ENCODE results near the gene PRDM16. TPM values are rescaled to one million over a fixed set of nuclear protein-coding genes. Genes with fewer than 3 reads are reported as not detected.

The PRDM16 gene
- total and polyA plus RNA-seq, 2 of the 13 experiments (the other 11 are each of a cell fraction or from before 2014, with no cell fraction given): 0.15 to 0.81 TPM

GRCh38 chr1:3340548-3341235 lies 271.7 kb downstream of the PRDM16 start (continued):
- no peak for TF ChIP-seq ZNF773 (CRISPR knock-in tag; IDR thresholded peaks at IDR 0.05; ENCODE audit: borderline replicate concordance)
- TF ChIP-seq, protein P1, sequence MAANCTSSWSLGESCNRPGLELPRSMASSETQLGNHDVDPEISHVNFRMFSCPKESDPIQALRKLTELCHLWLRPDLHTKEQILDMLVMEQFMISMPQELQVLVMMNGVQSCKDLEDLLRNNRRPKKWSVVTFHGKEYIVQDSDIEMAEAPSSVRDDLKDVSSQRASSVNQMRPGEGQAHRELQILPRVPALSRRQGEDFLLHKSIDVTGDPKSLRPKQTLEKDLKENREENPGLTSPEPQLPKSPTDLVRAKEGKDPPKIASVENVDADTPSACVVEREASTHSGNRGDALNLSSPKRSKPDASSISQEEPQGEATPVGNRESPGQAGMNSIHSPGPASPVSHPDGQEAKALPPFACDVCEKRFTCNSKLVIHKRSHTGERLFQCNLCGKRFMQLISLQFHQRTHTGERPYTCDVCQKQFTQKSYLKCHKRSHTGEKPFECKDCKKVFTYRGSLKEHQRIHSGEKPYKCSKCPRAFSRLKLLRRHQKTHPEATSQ (CRISPR knock-in tag; IDR thresholded peaks at IDR 0.05; ENCODE audit: borderline replicate concordance): no peak
- TF ChIP-seq NCOA1 (CRISPR knock-in tag; IDR thresholded peaks at IDR 0.05): no peak
- peak; percentile 28; the same call in 1 of the 2 replicates for TF ChIP-seq GABPB1 (CRISPR knock-in tag; IDR thresholded peaks at IDR 0.05)
- TF ChIP-seq, protein P2, sequence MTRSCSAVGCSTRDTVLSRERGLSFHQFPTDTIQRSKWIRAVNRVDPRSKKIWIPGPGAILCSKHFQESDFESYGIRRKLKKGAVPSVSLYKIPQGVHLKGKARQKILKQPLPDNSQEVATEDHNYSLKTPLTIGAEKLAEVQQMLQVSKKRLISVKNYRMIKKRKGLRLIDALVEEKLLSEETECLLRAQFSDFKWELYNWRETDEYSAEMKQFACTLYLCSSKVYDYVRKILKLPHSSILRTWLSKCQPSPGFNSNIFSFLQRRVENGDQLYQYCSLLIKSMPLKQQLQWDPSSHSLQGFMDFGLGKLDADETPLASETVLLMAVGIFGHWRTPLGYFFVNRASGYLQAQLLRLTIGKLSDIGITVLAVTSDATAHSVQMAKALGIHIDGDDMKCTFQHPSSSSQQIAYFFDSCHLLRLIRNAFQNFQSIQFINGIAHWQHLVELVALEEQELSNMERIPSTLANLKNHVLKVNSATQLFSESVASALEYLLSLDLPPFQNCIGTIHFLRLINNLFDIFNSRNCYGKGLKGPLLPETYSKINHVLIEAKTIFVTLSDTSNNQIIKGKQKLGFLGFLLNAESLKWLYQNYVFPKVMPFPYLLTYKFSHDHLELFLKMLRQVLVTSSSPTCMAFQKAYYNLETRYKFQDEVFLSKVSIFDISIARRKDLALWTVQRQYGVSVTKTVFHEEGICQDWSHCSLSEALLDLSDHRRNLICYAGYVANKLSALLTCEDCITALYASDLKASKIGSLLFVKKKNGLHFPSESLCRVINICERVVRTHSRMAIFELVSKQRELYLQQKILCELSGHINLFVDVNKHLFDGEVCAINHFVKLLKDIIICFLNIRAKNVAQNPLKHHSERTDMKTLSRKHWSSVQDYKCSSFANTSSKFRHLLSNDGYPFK (CRISPR knock-in tag; IDR thresholded peaks at IDR 0.05; ENCODE audit: borderline replicate concordance): 0 out of 2 replicates have a peak, but pooled peaks have one; percentile 15
- TF ChIP-seq ZNF530 (CRISPR knock-in tag; IDR thresholded peaks at IDR 0.05; ENCODE audit: low read depth): no peak
- no peak for TF ChIP-seq ATF4 (CRISPR knock-in tag; IDR thresholded peaks at IDR 0.05)
- TF ChIP-seq ZNF720 (CRISPR knock-in tag; IDR thresholded peaks at IDR 0.05): no peak
- TF ChIP-seq ZNF512B (CRISPR knock-in tag; IDR thresholded peaks at IDR 0.05; ENCODE audit: borderline replicate concordance): 0 out of 2 replicates have a peak, but pooled peaks have one; percentile 19
- no peak for TF ChIP-seq SMAD1 (CRISPR knock-in tag; IDR thresholded peaks at IDR 0.05; ENCODE audit: borderline replicate concordance, low read depth)
- TF ChIP-seq MAFG (CRISPR knock-in tag; IDR thresholded peaks at IDR 0.05): no peak
- TF ChIP-seq NFYC (CRISPR knock-in tag; IDR thresholded peaks at IDR 0.05): no peak
- peak; percentile 58; the same call in 1 of the 2 replicates for TF ChIP-seq CCDC6 (CRISPR knock-in tag; IDR thresholded peaks at IDR 0.05)
- TF ChIP-seq ZMYM4 (CRISPR knock-in tag; IDR thresholded peaks at IDR 0.05): peak; percentile 47; the same call in 1 of the 2 replicates
- 0 out of 2 replicates have a peak, but pooled peaks have one; percentile 57 for TF ChIP-seq ZNF510 (CRISPR knock-in tag; IDR thresholded peaks at IDR 0.05; ENCODE audit: low read depth)
- peak; percentile 79 for TF ChIP-seq NRL (CRISPR knock-in tag; IDR thresholded peaks at IDR 0.05; ENCODE audit: borderline replicate concordance)
- peak; percentile 43; the same call in 1 of the 2 replicates for TF ChIP-seq ZBTB7B (CRISPR knock-in tag; IDR thresholded peaks at IDR 0.05)
- peak; percentile 79 for TF ChIP-seq YY1 (IDR thresholded peaks at IDR 0.05; ENCODE audit: insufficient read depth, insufficient replicate concordance, low read depth, low read length)
- TF ChIP-seq ZNF275 (CRISPR knock-in tag; IDR thresholded peaks at IDR 0.05; ENCODE audit: borderline replicate concordance): peak; percentile 81; the same call in 1 of the 2 replicates
